H7 (cell line): ENCODE results near the gene MT1A. TPM values are rescaled to one million over a fixed set of nuclear protein-coding genes. Genes with fewer than 3 reads are reported as not detected.
"Not testable (repeated sequence)": the region's sequence is repeated elsewhere in the genome, so short reads cannot be mapped to it uniquely, and the experiment has no call there.

Source experiments
- DNase-seq: peaks from one replicate; pipeline ENCODE4 v3.0.0; 2012
- H3K27me3 ChIP-seq: 2 replicates; pipeline ENCODE4 v1.6.0; 2011; ENCODE audit warnings: mild to moderate bottlenecking, low read length; ENCODE audit not compliant: control insufficient read depth, insufficient read depth
- H3K36me3 ChIP-seq: replicated peaks from 2 replicates; pipeline ENCODE4 v1.5.1; 2011; ENCODE audit warnings: low read length; ENCODE audit not compliant: control insufficient read depth, insufficient read depth
- H3K4me3 ChIP-seq: 2 replicates; pipeline ENCODE4 v1.5.1; 2011; ENCODE audit warnings: low read depth, mild to moderate bottlenecking, control low read depth, low read length, moderate library complexity; ENCODE audit not compliant: insufficient read depth
- total RNA-seq: library from RNA; depleted of rRNA; stranded (reverse); fragments of >200 nt; shearing (Covaris generic); gene quantifications from 2 replicates; pipeline ENCODE4 v1.2.3, GENCODE V29; 2014

Gene MT1A
- total RNA-seq, 1 experiment from 2014 or later: 1.1 TPM

DNA sequence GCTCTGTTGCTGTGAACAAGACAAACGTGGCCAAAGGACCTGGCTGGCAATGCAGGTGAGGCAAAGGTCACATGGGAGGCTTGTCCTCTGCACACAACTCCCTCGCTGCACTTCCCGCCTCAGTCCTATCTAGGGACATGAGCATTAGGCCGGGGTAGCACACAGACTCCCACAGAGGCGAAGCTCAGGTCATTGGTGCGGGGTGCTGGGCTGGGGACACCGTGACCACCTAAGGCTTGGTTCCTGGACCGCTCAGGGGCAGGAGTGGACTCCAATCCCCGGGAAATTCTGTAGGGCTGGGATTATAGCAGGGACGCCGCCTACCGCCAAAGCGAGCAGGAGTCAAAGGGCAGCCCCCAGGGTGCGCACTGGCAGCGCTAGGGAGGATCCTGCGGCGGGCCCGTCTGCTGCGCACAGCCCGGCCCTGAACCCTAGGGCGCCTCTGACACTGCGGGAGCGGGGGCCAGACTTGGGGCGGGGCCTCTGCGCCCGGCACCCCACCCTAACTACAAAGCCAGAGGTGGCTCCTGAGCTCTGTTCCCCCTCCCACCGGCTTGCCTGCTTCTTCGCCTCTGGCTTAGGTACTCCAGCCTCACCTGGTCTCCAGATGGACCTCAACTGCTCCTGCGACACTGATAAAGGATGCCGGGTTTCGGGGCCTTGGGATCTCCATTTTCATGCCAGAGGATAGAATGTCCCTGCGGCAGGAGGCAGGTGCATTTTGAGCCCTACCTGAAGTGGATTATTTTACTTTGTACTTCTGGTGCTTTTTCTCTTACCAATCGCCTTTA, 9.4 kb downstream of the MT1A start:
- Histone ChIP-seq H3K27me3 (peaks cover 74% of the 10 kb centered on the region), H3K4me3 (peak overlapping the region; percentile 7; the same call in 1 of the 2 replicates), H3K36me3 (no peaks in the 10 kb centered on the region)
- DNase-seq: peak; percentile 82

DNA sequence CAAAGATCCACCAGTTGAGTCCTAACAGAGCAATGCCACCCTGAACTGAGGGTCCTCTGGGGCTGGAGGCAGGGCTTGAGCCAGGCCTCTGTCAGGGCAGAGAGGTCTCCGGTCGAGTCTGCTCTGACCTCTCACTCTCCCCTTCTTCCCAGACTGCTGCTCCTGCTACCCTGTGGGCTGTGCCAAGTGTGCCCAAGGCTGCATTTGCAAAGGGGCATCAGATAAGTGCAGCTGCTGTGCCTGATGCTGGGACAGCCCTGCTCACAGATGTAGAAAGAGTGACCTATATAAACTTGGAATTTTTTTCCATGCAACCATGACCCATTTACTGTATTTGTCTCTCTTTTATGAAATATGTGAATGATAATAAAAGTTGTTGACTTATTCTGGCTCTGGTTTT, 10.8 kb downstream of the MT1A start:
- H3K4me3 ChIP-seq: no peak overlapping the region
- no peak for DNase-seq
- peaks cover 62% of the 10 kb centered on the region for H3K27me3 ChIP-seq
- no peaks in the 10 kb centered on the region for H3K36me3 ChIP-seq

DNA sequence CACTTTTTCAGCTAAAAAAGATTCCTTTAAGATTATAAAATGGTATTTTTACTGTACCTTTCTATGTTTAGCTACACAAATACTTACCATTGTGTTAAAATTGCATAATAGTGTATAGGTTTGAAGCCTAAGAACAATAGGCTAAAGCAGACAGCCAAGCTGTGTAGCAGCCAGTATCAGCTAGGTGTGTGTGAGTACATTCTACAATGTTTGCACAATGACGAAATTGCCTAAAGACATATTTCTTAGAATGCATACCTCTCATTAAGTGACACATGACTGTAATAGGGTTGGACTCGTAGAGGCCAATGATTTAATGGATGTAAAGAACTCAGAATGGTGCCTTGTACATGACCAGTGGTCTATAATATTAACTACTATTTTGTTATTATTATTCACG, 11.4 kb downstream of the MT1A start:
- no peak overlapping the region for H3K4me3 ChIP-seq
- H3K36me3 ChIP-seq: no peaks in the 10 kb centered on the region
- DNase-seq: no peak
- peaks cover 57% of the 10 kb centered on the region for H3K27me3 ChIP-seq

DNA sequence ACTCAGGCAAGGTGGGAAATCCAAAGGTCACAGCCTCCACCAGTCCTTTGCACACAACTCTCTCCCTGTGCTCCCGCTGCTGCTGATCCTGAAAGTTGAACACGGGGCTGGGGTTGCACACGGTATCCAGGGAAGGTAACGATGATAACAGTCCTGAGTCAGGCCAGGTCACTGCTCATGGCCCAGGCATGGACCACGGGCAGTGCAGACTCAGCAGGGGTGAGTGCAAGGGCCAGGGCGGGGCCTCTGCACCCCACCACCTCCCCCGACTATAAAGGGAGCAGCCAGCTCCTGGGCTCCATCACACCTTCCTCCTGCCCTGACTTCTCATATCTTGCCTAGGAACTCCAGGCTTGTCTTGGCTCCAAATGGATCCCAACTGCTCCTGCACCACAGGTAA, 13.1 kb downstream of the MT1A start, which contains the start of gene MT1B:
Gene MT1B (plus strand): TSS at position 301 of the 400 bp plus-strand sequence. CDS start 68 bp downstream, at position 369.
- Histone ChIP-seq H3K27me3 (peaks cover 43% of the 10 kb centered on the region), H3K4me3 (no peak within 1 kb of the TSS)
- no peak for DNase-seq

DNA sequence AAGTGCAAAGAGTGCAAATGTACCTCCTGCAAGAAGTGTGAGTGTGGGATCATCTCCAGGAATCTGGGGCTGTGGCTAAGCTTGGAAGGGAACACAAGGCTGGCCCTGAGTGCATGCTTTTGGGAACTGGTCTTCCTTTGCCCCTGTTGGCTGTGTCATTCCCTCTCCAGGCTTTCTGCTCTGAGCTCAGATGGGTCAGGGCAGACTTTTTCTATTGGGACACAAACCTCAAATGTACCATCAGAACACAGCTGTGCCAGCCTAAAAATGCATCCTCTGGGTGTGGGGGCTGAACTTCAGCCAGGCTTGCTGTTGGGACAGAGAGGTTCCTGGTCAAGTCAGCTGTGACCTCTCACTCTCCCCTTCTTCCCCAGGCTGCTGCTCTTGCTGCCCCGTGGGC, 14.1 kb downstream of the MT1A start:
- Histone ChIP-seq H3K4me3 (no peak overlapping the region), H3K27me3 (peaks cover 35% of the 10 kb centered on the region), H3K36me3 (no peaks in the 10 kb centered on the region)
- no peak for DNase-seq

More for the DNA sequence above, 13.1 kb downstream of the MT1A start, which contains the start of gene MT1B:
- H3K36me3 ChIP-seq: no peaks in the 10 kb centered on the region

DNA sequence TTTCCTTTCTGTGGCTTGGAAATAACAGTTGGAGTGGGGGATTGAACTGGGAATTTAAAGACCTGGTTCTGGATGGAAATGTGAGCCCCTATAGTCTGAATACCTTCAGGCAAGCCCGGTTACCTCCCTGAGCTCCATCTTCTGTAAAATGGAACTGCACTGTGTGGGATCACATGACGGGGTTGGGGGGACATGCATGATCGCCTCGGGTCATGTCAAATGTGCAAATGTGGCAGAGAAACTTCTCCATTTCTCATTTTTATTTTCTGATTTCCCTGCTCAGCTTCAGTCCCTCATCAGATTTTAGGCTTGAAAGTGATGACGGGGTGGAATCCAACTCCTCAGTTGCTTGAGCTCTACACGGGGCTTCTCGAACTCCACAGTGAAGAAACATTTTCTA, 14.8 kb downstream of the MT1A start:
- no peak for DNase-seq
- H3K4me3 ChIP-seq: no peak overlapping the region
- peaks cover 34% of the 10 kb centered on the region for H3K27me3 ChIP-seq
- H3K36me3 ChIP-seq: no peaks in the 10 kb centered on the region

DNA sequence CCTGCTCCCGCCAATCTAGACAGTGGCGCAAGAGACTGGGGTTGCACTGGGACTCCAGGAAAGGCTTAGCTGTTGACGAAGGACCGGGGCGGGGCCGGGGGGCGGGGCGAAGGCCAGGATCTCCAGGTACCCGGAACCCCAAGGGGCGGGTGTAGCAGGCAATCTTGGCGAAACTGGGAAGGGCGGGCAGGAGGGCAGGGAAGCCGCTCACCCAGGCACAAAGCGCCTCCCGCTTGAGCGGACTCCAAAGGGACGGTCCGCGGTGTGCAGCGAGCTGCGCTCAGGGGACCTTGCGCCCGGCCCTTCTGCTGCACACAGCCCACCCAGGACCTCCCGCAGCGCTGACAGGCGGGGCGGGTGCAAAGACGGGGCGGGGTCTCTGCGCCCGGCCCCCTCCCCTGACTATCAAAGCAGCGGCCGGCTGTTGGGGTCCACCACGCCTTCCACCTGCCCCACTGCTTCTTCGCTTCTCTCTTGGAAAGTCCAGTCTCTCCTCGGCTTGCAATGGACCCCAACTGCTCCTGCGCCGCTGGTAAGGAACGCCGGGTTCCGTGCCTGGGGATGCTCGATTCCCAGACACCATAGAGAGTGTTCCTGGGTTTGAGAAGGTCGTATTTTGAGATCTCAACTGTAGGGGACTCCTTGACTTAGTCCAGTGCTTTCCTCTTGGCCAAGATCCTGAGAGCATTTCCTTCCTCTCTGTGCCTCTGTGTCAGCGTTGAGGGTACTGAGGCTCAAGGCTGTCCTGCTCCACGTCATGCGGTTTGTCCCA, 19.3 kb downstream of the MT1A start, which contains the start of gene MT1F:
Gene MT1F (plus strand): TSS at position 405 of the 772 bp plus-strand sequence. CDS start 100 bp downstream, at position 505.
- Histone ChIP-seq H3K4me3 (peak within 1 kb of the TSS; percentile 66), H3K27me3 (peaks cover 57% of the 10 kb centered on the region), H3K36me3 (no peaks in the 10 kb centered on the region)
- peak; percentile 96 for DNase-seq

DNA sequence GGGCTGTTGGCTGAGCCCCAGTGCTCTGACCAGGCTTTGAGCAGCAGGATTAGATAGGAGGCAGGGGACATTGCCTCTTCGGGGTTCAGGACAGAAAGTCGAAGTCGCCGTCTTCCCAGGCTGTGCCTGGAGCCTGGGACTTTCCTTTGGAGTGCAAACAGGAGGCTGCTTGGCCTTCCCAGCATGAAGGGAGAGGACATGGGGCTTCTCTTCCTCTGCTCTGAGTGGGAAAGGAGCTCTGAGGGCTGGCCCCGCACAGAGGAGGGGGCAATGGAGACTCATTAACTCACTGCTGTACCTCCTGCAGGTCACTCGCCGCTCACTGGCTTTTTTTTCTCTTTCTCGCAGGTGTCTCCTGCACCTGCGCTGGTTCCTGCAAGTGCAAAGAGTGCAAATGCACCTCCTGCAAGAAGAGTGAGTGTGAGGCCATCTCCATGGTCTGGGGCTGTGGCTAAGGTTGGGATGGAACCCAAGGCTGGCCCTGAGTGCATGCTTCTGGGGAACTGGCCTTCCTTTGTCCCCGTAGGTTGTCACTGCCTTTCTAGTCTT, 19.9 kb downstream of the MT1A start:
- H3K27me3 ChIP-seq: peaks cover 60% of the 10 kb centered on the region
- peak overlapping the region; percentile 66 for H3K4me3 ChIP-seq
- peak; percentile 47 for DNase-seq
- no peaks in the 10 kb centered on the region for H3K36me3 ChIP-seq

DNA sequence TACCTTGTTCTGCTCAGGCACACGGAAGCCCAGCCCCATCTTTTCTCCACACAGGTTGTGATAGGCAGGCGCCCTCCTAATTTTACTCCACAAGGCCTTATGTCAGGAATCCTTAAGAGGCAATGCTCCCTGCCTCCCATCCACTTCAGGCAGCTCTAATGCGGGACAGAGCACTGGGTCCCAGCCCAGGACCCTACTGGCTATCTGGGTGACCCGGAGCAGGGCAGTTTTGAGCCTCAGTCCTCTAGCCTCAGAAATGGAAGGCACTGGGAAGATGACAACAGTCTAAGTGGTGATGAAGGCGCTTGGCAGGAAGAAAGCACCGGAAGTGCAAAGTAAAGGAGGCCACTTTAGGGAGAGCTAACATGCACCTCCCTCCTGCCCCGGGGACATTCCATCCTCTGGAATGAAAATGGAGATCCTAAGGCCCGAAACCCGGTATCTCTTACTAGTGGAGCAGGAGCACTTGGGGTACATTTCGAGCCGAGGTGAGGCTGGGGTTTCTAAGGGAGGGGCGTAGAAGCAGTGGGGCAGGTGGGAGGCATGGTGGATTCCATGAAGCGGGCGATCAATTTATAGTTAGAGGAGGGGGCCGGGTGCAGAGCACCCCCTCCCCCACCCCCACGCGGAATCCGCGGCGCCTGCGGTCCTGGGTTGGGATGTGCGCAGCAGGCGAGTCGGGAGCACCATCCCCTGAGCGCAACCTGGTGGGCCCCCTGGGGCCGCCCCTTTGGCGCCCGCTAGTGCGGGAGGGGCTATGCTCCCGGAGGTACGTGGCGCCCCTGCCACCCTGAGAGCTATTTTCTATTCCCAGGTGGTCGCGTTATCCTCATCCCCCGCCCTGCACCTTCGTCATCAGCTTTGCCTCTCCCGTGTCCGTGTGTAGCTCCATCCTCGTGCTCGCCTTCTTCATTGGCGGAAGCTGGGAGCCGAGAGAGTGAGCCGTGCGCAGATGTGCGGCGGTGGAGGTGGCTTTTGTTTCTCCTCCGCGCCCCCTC, 24.2 kb downstream of the MT1A start:
- peak; percentile 68 for DNase-seq
- Histone ChIP-seq H3K36me3 (no peaks in the 10 kb centered on the region), H3K27me3 (peaks cover 97% of the 10 kb centered on the region), H3K4me3 (peak overlapping the region; percentile 48)

DNA sequence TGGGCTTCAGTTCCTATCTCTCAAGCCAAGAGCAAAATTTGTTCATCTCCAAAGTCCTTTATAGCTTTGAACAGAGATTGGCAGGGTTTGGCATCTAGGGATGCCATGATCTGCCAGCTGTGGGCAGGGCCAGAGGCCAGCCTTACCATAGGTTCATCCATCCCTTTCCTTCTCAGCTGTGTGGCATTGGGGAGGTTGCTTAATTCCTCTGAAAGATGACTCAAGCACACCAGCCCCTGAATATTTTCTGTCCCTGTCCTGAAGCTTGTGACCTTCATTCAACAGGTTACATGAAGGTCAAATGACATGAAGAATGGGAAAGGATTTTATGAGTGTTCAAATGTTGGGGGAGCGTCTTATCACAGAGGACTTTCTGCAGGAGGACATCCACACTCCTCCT, 26.0 kb downstream of the MT1A start:
- no peaks in the 10 kb centered on the region for H3K36me3 ChIP-seq
- no peak overlapping the region for H3K4me3 ChIP-seq
- DNase-seq: no peak
- H3K27me3 ChIP-seq: peaks cover 98% of the 10 kb centered on the region

DNA sequence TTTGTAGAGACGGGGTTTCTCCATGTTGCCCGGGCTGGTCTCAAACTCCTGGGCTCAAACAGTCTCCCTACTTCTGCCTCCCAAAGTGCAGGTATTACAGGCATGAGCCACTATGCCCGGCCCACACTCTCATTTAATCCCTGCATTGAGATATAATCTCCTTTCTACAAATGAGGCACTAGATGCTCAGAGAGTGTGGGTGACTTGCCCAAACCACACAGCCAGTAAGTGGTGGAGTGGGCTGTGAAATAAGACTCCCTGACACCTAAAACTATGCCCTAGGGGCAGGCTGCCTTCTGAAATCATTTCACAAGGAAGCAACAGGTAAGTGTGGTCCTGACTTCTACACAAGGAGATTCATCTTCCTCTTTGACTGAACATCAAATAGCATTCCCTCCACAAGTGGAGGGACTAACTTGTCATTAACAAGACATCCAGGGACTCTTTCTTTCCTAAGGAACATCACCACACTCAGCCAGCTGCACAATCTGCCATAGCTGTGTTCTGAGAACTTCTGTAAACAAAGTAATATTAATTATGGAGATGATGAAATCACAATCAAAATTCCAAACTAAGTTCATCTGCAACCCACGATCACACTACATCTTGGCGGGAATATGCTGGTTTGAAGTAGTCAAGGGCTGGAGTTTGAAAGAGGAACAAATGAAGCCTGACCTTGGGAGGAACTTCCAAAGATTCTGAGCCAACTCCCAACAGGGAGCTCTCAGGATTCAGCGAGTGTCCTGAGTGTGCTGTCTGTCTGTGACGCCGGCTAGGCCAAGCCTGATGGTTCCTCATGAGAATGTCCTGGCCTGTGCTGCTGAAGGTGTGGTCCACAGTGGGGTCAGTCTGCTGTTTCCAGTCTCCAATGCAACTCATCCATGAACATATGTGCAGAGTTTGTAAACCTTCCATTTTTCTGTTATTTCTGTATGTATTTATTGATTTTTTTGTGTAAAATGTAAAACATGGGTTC, 27.1 kb downstream of the MT1A start:
- H3K4me3 ChIP-seq, DNase-seq, H3K36me3 ChIP-seq: not testable (repeated sequence)
- peaks cover 98% of the 10 kb centered on the region for H3K27me3 ChIP-seq

DNA sequence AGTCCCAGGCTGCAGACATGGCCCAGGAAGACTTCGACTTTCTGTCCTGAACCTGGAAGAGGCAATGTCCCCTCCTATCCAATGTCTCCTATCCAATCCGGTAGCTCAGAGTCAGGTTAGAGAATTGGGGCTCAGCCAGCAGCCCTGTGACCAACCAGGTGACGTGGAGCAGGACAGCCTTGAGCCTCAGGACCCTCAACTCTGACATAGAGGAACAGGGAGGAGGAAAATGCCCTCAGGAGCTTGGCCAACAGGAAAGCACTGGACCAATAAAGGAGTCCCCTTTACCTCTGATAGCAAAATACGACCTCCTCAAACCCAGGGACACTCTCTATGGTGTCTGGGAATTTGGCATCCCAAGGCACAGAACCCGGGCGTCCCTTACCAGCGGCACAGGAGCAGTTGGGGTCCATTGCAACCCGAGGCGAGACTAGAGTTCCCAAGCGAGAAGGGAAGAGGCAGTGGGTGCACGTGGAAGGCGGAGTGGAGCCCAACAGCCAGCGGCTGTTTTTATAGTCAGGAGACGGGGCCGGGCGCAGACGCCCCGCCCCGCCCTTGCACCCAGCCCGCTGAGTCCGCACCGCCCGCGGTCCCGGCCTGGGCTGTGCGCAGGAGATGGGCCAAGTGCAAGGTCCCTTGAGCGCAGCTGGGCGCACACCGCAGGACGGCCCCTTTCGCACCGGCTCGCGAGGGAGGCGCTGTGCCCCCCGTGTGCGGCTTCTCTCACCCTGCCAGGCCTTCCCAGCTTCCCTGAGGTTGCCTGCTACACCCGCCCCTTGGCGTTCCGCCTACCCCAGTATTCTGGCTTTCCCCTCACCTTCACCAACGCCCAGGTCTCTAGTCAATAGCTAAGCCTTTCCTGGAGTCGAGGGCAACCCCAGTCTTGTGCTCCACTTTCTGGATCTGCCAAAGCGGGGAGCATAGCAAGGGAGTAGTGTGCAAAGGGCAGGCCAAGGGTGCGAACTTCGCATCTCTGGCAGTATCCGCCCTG, 29.4 kb downstream of the MT1A start, which contains the start of gene MT1G:
Gene MT1G (minus strand): TSS at position 485 of the 991 bp plus-strand sequence. CDS start 72 bp downstream, at position 413.
- peak; percentile 74 for DNase-seq
- peaks cover 88% of the 10 kb centered on the region for H3K27me3 ChIP-seq

More for the DNA sequence above, 29.4 kb downstream of the MT1A start, which contains the start of gene MT1G:
- Histone ChIP-seq H3K4me3 (peak within 1 kb of the TSS; percentile 28; the same call in 1 of the 2 replicates), H3K36me3 (no peaks in the 10 kb centered on the region)
